Psoas muscle (tissue), 8 donors: Measurements from ENCODE around the gene PHF8. TPM values are rescaled to one million over a fixed set of nuclear protein-coding genes. Genes with fewer than 3 reads are reported as not detected.

Source experiments
- ATAC-seq, 4 donors: fragments of 200-7000 bp; cut with Tn5 transposase; one replicate each; pipeline ENCODE4 v1.9.1; 2020; ENCODE audit warnings: moderate library complexity in 3 of 4, mild to moderate bottlenecking in 2 of 4
- DNase-seq, 2 donors: peaks; one replicate each; pipeline ENCODE4 v3.0.0-alpha.2; 2020
- H3K27ac ChIP-seq: fragments of 200-600 bp; one replicate; pipeline ENCODE4 v1.8.0; 2022
- H3K27me3 ChIP-seq, 3 donors: fragments of 200-600 bp in 1 of 3; one replicate each; pipeline versions ENCODE4 v1.6.1 to v1.8.0; 2013 to 2022; ENCODE audit warnings: low read length in 2 of 3, mild to moderate bottlenecking in 2 of 3, moderate library complexity in 1 of 3; ENCODE audit not compliant: insufficient read depth in 3 of 3
- H3K36me3 ChIP-seq, 2 donors: fragments of 200-600 bp in 1 of 2; one replicate each; pipeline versions ENCODE4 v1.6.1 to v1.8.0; 2013 to 2022; ENCODE audit warnings: low read depth in 1 of 2, mild to moderate bottlenecking in 1 of 2, moderate library complexity in 1 of 2; ENCODE audit not compliant: insufficient read depth in 1 of 2
- H3K4me1 ChIP-seq: fragments of 200-600 bp; one replicate; pipeline ENCODE4 v1.8.0; 2022
- H3K4me3 ChIP-seq: fragments of 200-600 bp; one replicate; pipeline ENCODE4 v1.8.0; 2022; ENCODE audit warnings: mild to moderate bottlenecking
- H3K9me3 ChIP-seq: fragments of 200-600 bp; one replicate; pipeline ENCODE4 v1.8.0; 2022
- WGBS, 3 donors: extraction: QIAGEN DNeasy Blood & Tissue Kit; methylation state at CpG; one replicate each; pipeline versions ENCODE4 v1.1.6 to v1.1.7; 2013; 5-methylcytosine and 5-hydroxymethylcytosine counted together
- intact Hi-C, 2 donors: fragments of 100-400 bp; cut with DNase I; formaldehyde crosslinking; loops; one replicate each; pipeline versions ENCODE4 v1.11.0 to v1.14.2; 2022
- polyA plus RNA-seq, 3 donors: library from polyadenylated mRNA; stranded (reverse); fragments of 200-250 nt; gene quantifications; one replicate each; pipeline ENCODE4 v1.2.3, GENCODE V29; 2013
- total RNA-seq, 4 donors: library from RNA; stranded (reverse); fragmentation: NEBNext Ultra II Directional in 2 of 4; extraction: Animal tissue kit (Norgen Biotek cat#: 25700) in 2 of 4; gene quantifications; one replicate each; pipeline versions ENCODE4 v1.2.1 to v1.2.4, GENCODE V29; 2021 to 2023
- TF ChIP-seq, protein P1 (sequence below): fragments of 200-600 bp; IDR thresholded peaks from one replicate; pipeline ENCODE4 v1.8.0; 2022; ENCODE audit warnings: antibody characterized with exemption
- donor health status: healthy with polysubstance abuse.
- donor health status: DM: no; HTN: no; CAD: no; lungs with moderate emphysema.
- donor health status: Bipolar disorder and iron deficiency.
- donor health status: healthy.
- donor health status: DM: yes; HTN: yes; CAD: no.
- donor health status: DM: no; HTN: no; CAD: no.
- donor health status: DM: no; HTN: no; CAD: no.
- donor health status: DM: yes; HTN: yes; CAD: no.

Gene PHF8
- total and polyA plus RNA-seq, 7 donors: 3.6 to 16.4 (median 9.0) TPM

DNA sequence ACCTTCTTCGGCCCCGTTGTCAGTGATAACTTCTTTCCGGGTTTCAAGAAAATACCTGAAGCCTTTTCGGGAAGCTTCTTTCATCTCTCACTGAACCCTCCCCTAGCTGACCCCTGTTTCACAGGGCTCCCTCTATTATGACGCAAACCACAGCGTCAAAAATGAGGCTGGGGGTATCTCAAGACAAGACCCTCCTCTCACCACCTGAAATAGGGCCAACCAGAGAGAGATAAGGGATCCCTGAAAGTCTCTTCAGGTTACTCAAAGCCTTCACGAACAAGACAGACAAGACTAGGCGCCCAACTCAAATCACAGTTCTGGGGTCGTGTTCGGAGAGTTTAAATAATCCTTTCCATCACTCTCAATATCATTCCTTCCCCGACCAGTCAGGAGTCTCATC lies 1.2 kb downstream of the PHF8 start:
- Histone ChIP-seq H3K27ac (peak overlapping the region; percentile 94), H3K4me3 (peak overlapping the region; percentile 81), H3K36me3 (peaks cover 0 to 37% of the 10 kb centered on the region in 2 donors), H3K4me1 (no peaks in the 10 kb centered on the region), H3K9me3 (no peaks in the 10 kb centered on the region), H3K27me3 (no peaks in the 10 kb centered on the region)
- WGBS, 3 donors: 1 to 32% (median 2%) methylated on average over 7 to 11 of the region's 11 CpGs
- no peak for DNase-seq
- intact Hi-C loops: loop anchor here in 1 of 2 donors (5.0 to 10.0 kb wide), 3 partner anchors 139 to 402 kb away; partner anchors contain the start of genes FAM120C, HUWE1 and TSR2
- ATAC-seq: no peak
- TF ChIP-seq, protein P1, sequence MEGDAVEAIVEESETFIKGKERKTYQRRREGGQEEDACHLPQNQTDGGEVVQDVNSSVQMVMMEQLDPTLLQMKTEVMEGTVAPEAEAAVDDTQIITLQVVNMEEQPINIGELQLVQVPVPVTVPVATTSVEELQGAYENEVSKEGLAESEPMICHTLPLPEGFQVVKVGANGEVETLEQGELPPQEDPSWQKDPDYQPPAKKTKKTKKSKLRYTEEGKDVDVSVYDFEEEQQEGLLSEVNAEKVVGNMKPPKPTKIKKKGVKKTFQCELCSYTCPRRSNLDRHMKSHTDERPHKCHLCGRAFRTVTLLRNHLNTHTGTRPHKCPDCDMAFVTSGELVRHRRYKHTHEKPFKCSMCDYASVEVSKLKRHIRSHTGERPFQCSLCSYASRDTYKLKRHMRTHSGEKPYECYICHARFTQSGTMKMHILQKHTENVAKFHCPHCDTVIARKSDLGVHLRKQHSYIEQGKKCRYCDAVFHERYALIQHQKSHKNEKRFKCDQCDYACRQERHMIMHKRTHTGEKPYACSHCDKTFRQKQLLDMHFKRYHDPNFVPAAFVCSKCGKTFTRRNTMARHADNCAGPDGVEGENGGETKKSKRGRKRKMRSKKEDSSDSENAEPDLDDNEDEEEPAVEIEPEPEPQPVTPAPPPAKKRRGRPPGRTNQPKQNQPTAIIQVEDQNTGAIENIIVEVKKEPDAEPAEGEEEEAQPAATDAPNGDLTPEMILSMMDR: no peak

DNA sequence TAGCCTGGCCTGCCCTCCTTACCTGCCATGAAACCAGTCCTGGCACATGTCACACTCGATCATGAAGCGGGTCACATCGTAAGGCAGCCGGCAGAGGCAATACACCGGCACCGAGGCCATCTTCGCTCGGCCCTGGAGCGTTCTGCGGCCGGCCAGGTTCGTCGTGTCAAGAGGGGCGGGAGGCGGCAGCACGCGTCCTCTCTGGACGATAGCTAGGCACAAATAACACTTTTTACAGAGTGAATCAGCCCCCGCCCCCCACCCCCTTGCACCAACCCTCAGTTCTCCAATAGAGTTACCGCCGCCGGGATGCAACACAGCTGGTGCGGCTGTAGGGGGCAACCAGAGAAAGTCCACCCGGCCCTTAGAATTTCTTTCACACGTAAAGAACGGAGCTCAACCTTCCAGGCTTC lies 1.7 kb downstream of the PHF8 start:
- no peaks in the 10 kb centered on the region for H3K9me3 ChIP-seq
- TF ChIP-seq, protein P1: no peak
- peak overlapping the region; percentile 81 for H3K4me3 ChIP-seq
- H3K36me3 ChIP-seq: peaks cover 0 to 42% of the 10 kb centered on the region in 2 donors
- intact Hi-C loops: loop anchor here in 1 of 2 donors (5.0 to 10.0 kb wide), 3 partner anchors 140 to 402 kb away; partner anchors contain the start of genes FAM120C, HUWE1 and TSR2
- DNase-seq (peak; percentile 40 to 62), ATAC-seq (peak in 1 of 4 donors; percentile 43)
- no peaks in the 10 kb centered on the region for H3K4me1 ChIP-seq
- H3K27ac ChIP-seq: no peak overlapping the region
- no peaks in the 10 kb centered on the region for H3K27me3 ChIP-seq
- 2 to 39% (median 4%) methylated on average over 24 to 26 of the region's 26 CpGs for WGBS, 3 donors

DNA sequence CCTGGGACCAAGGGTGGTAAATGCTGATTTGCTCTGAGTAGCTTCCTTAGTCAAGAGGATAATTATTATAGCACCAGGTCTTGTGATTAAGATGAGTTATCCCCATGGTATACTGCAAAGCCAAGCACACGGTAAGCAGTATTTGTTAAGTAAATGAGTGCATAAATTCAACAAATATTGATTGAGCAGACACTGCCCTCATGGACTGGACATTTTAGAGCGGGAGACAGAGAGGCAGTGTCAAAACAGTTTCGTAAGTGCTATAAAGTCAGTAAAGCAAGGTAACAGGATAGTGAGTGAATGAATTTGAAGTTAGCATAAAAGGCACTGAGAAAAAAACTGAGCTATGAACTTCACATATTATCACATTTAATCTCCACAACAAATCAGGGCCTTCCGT lies 13.9 kb downstream of the PHF8 start:
- 82 to 93% (median 90%) methylated on average over 4 of the region's 4 CpGs for WGBS, 3 donors
- Histone ChIP-seq H3K36me3 (peaks cover 0 to 57% of the 10 kb centered on the region in 2 donors), H3K9me3 (no peaks in the 10 kb centered on the region), H3K27me3 (peaks cover 0 to 4% (median 0%) of the 10 kb centered on the region in 3 donors), H3K4me1 (no peaks in the 10 kb centered on the region), H3K27ac (no peak overlapping the region), H3K4me3 (no peak overlapping the region)
- DNase-seq (no peak), ATAC-seq (no peak)
- TF ChIP-seq, protein P1: no peak
- intact Hi-C loops: no loop called here

DNA sequence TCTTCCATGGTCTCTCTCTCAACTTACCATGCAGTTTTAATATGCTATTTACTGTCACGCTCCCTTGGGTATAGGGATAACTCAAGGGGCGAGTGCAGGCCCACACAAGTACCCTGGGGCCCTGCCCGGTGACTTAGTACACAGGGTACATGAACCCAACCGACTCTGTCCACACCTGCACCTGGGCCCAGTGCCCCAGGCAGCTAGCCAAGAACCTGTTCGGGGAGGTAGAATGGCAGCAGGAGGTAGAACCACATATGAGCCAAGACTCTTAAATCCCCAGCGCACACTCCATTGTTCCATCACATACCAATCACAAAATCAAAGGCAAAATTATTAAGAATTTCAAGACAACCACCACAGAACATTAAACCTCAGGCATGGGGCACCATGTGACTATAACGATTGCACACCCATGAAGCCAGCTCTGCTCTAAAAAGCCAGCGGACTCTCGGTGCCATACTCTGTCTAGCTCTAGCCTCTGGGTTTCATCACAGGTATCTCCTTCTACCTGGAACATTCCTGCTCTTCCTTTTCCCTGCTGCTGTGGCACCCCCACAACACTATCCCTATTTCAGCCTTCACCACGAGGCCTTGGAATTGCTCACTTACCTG lies 14.6 kb downstream of the PHF8 start:
- WGBS, 3 donors: 68 to 88% (median 70%) methylated on average over 9 to 10 of the region's 10 CpGs
- Histone ChIP-seq H3K27me3 (peaks cover 0 to 4% (median 0%) of the 10 kb centered on the region in 3 donors), H3K4me3 (no peak overlapping the region), H3K27ac (no peak overlapping the region), H3K4me1 (no peaks in the 10 kb centered on the region), H3K36me3 (peaks cover 0 to 50% of the 10 kb centered on the region in 2 donors), H3K9me3 (no peaks in the 10 kb centered on the region)
- no peak for ATAC-seq
- no peak for DNase-seq
- TF ChIP-seq, protein P1: no peak
- intact Hi-C loops: no loop called here
